Fibroblast of the aortic adventitia (primary cell): ENCODE results near the gene SCMH1. TPM values are rescaled to one million over a fixed set of nuclear protein-coding genes. Genes with fewer than 3 reads are reported as not detected.
"Not testable (repeated sequence)": the region's sequence is repeated elsewhere in the genome, so short reads cannot be mapped to it uniquely, and the experiment has no call there.

Experiments used
- DNase-seq: peaks from one replicate; pipeline ENCODE4 v3.0.0-alpha.2; 2010; ENCODE audit warnings: low read depth
- H3K4me3 ChIP-seq: 2 replicates; pipeline ENCODE4 v1.5.1; 2011; ENCODE audit warnings: low read depth, mild to moderate bottlenecking, control low read depth, low read length, moderate library complexity
- CTCF ChIP-seq: IDR thresholded peaks from 2 replicates; pipeline ENCODE4 v1.5.1; 2011; ENCODE audit warnings: mild to moderate bottlenecking, low read length, control low read depth, inconsistent platforms; ENCODE audit not compliant: insufficient read depth
- total RNA-seq: library from RNA; depleted of rRNA; stranded (reverse); fragments of >200 nt; gene quantifications from 2 replicates; pipeline ENCODE4 v1.2.3, GENCODE V29; 2012; ENCODE audit warnings: low replicate concordance

SCMH1 gene
- total RNA-seq, 1 donor: 12.1 TPM

DNA sequence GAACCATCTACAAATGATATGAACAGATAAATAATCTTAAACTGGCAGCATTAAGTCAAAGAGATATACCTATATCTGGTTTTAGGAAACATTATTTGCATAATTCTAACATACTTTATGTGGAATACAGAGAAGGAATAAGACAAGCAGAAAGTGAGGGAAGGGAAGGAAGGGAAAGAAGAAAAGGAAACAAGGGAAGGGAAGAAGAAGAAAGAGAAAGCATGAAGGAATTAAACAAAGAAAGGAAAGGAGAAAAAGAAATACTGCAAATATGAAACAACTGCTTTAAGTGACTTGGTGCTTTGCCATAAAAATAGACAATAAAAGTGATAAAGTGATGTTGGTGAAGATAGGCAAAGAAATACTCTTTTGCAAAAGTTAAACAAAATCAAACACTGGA lies 20.1 kb downstream of the SCMH1 start:
- no peak overlapping the region for H3K4me3 ChIP-seq
- TF ChIP-seq CTCF: no peak

DNA sequence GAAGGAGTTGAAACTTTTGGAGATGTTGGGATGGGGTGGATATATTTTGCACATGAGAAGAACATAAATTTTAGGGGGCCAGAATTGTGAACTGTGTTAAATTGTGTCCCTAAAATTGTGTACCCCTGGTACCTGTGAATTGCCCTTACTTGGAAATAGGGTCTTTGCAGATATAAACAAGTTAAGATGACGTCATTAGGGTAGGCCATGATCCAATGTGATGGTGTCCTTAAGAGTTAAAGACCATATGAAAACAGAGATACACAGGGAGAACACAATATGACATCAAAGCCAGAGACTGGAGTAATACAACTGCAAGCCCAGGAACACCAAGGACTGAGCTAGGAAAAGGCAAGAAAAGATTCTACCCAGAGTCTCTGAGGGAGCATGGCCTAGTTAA lies 24.0 kb downstream of the SCMH1 start:
- TF ChIP-seq CTCF: no peak
- no peak for DNase-seq
- no peak overlapping the region for H3K4me3 ChIP-seq

More for the DNA sequence above, 20.1 kb downstream of the SCMH1 start:
- no peak for DNase-seq

DNA sequence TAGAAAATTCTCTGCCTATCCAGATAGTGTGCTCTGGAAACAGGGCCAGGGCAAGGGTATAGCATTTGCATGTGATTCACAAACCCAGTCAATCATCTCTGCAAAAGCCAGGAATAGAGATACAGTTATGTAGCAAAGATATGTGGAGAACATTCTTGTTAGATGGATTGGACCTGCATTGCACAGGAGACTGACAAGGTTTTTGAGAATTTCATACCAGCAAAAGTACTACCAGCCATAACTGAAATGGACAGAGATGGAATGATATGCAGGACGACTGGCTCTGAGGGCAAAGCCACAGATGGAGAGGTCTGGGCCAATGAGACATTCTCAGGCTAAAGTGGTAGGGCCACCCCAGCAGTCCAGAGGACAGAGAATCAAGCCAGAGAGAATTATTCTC lies 24.7 kb downstream of the SCMH1 start:
- no peak for DNase-seq
- TF ChIP-seq CTCF: no peak
- no peak overlapping the region for H3K4me3 ChIP-seq

GRCh38 chr1:41215623-41216022 lies 26.5 kb downstream of the SCMH1 start:
- DNase-seq: no peak
- TF ChIP-seq CTCF: no peak
- no peak overlapping the region for H3K4me3 ChIP-seq

GRCh38 chr1:41213341-41213740 lies 28.8 kb downstream of the SCMH1 start:
- TF ChIP-seq CTCF: no peak
- no peak overlapping the region for H3K4me3 ChIP-seq
- no peak for DNase-seq

DNA sequence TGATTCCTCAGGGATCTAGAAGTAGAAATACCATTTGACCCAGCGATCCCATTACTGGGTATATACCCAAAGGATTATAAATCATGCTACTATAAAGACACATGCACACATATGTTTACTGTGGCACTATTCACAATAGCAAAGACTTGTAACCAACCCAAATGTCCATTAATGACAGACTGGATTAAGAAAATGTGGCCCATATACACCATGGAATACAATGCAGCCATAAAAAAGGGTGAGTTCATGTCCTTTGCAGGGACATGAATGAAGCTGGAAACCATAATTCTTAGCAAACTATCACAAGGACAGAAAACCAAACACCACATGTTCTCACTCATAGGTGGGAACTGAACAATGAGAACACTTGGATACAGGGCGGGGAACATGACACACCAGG lies 30.5 kb downstream of the SCMH1 start:
- H3K4me3 ChIP-seq, DNase-seq: not testable (repeated sequence)

DNA sequence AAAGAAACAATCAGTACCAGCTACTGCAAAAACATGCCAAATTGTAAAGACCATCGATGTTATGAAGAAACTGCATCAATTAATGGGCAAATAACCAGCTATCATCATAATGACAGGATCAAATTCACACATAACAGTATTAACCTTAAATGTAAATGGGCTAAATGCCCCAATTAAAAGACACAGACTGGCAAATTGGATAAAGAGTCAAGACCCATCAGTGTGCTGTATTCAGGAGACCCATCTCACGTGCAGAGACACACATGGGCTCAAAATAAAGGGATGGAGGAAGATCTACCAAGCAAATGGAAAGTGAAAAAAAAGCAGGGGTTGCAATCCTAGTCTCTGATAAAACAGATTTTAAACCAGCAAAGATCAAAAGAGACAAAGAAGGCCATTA lies 35.1 kb downstream of the SCMH1 start:
- DNase-seq, H3K4me3 ChIP-seq: not testable (repeated sequence)

DNA sequence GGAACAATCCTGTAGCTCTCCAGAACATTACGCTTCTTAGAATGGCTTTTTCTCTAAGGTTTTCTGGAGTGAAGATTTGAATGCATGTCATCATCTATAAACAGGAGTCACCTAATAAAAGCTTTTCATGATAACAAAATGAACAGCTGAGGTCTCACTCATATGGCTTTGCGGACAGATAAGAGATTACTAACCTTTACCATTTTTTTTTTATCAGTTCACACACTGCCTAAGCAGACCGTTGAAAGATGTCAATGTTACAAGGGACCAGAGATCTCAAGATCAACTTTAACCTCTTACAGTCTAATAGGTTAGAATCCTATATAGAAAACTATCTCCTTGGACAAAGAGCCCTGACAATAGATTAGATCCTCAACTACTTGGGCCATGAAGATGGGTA lies 41.4 kb downstream of the SCMH1 start:
- no peak for DNase-seq
- no peak for TF ChIP-seq CTCF
- no peak overlapping the region for H3K4me3 ChIP-seq
